ENCODE results near the gene SPIN2A. TPM values are rescaled to one million over a fixed set of nuclear protein-coding genes. Genes with fewer than 3 reads are reported as not detected.
"Not testable (repeated sequence)": the region's sequence is repeated elsewhere in the genome, so short reads cannot be mapped to it uniquely, and the experiment has no call there.

The SPIN2A gene
- total RNA-seq, 1 donor from 2014 or later, result 0.69 TPM

- no peaks in the 10 kb centered on the region for H3K36me3 ChIP-seq
- H3K27me3 ChIP-seq, result no peaks in the 10 kb centered on the region
- intact Hi-C loops (cut with DNase I), result no loop called here
- no peak overlapping the region for H3K4me3 ChIP-seq
- no peaks in the 10 kb centered on the region for H3K9me3 ChIP-seq
- H3K27ac ChIP-seq, result no peak overlapping the region
- DNase-seq (no peak), ATAC-seq (no peak)
- no peaks in the 10 kb centered on the region for H3K4me1 ChIP-seq
- TF ChIP-seq, protein P1, sequence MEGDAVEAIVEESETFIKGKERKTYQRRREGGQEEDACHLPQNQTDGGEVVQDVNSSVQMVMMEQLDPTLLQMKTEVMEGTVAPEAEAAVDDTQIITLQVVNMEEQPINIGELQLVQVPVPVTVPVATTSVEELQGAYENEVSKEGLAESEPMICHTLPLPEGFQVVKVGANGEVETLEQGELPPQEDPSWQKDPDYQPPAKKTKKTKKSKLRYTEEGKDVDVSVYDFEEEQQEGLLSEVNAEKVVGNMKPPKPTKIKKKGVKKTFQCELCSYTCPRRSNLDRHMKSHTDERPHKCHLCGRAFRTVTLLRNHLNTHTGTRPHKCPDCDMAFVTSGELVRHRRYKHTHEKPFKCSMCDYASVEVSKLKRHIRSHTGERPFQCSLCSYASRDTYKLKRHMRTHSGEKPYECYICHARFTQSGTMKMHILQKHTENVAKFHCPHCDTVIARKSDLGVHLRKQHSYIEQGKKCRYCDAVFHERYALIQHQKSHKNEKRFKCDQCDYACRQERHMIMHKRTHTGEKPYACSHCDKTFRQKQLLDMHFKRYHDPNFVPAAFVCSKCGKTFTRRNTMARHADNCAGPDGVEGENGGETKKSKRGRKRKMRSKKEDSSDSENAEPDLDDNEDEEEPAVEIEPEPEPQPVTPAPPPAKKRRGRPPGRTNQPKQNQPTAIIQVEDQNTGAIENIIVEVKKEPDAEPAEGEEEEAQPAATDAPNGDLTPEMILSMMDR (IDR thresholded peaks at IDR 0.05), result no peak
These were observed 1.5 kb upstream of the SPIN2A start for GRCh38 chrX:57138674-57139073.

DNA sequence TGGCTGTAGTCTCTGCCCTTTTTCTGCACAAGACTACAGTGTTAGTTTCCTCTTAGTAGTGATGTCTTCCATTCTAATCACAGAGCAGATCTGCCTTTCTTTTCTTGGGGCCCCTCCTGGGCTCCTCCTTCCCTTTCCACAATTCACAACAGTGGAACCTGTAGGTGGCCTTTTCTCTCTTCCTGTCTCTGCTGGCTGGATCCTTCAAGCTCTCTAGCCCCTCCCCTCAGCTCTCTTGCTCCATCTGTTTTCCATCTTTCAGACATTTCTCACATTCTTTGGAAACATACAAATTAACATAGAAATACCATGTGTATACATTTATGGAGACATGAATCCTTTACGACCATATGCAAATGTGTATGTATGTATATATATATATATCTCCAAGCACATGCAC, 304 bp upstream of the SPIN2A start:
- Histone ChIP-seq H3K4me1 (no peaks in the 10 kb centered on the region), H3K27ac (no peak overlapping the region), H3K36me3 (no peaks in the 10 kb centered on the region), H3K27me3 (no peaks in the 10 kb centered on the region), H3K9me3 (no peaks in the 10 kb centered on the region), H3K4me3 (no peak overlapping the region)
- TF ChIP-seq, protein P1 (IDR thresholded peaks at IDR 0.05), result no peak
- no peak for DNase-seq
- no peak for ATAC-seq
- intact Hi-C loops (cut with DNase I), result no loop called here

- H3K4me3 ChIP-seq; ATAC-seq; intact Hi-C loops (cut with DNase I); H3K36me3 ChIP-seq; H3K27ac ChIP-seq; H3K9me3 ChIP-seq; DNase-seq; H3K4me1 ChIP-seq; H3K27me3 ChIP-seq: not testable (repeated sequence)
These were observed 608 bp downstream of the SPIN2A start for GRCh38 chrX:57136589-57136988.

- Histone ChIP-seq H3K27ac (no peak overlapping the region), H3K27me3 (no peaks in the 10 kb centered on the region), H3K4me3 (no peak overlapping the region), H3K9me3 (no peaks in the 10 kb centered on the region), H3K4me1 (no peaks in the 10 kb centered on the region), H3K36me3 (no peaks in the 10 kb centered on the region)
- ATAC-seq (no peak), DNase-seq (no peak)
- intact Hi-C loops (cut with DNase I), result no loop called here
- TF ChIP-seq, protein P1 (IDR thresholded peaks at IDR 0.05), result no peak
These were observed 1.9 kb downstream of the SPIN2A start for GRCh38 chrX:57135287-57135686.

DNA sequence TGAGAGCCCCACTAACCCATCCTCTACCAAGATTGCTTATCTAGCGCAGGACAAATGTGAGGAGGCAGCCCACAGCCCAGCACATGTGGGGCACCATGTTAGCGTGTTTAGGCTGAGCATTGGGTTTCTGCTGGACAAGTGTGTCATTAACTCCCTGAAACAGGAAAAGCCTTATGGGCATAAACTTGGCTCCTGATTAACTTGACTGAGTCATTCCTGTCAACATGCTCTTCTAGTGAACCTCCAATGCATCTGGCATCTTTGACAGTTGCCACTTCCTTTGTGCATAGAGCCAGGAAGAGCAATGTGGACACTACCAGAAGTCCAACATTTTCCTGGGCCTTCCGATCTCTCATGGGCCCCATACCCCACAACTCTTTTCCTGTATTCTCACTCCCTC, 2.5 kb downstream of the SPIN2A start:
- no peaks in the 10 kb centered on the region for H3K36me3 ChIP-seq
- no peaks in the 10 kb centered on the region for H3K9me3 ChIP-seq
- intact Hi-C loops (cut with DNase I), result no loop called here
- H3K4me1 ChIP-seq, result no peaks in the 10 kb centered on the region
- H3K27me3 ChIP-seq, result no peaks in the 10 kb centered on the region
- H3K27ac ChIP-seq, result no peak overlapping the region
- ATAC-seq (no peak), DNase-seq (no peak)
- no peak overlapping the region for H3K4me3 ChIP-seq
- TF ChIP-seq, protein P1 (IDR thresholded peaks at IDR 0.05), result no peak

DNA sequence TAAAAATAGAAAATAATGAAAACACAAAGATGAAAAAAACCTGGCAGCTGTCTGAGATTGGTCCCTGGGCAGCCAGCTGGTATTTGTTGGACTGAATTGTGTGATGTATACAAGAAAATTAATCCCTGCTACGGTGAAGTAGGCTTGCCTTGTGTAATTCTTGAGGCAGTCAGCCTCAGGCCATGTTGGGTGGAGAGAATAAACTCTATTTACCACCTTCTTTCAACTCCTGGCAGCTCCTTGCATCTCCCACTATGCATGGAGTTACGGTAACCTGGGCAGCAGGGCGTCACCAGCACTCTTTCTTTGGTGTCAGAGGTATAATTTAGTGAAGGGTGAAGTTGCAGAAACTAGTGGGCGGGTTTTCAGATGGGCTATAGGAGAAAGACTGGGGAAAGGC, 3.5 kb downstream of the SPIN2A start:
- Histone ChIP-seq H3K36me3 (no peaks in the 10 kb centered on the region), H3K4me1 (no peaks in the 10 kb centered on the region), H3K27ac (no peak overlapping the region), H3K9me3 (no peaks in the 10 kb centered on the region), H3K27me3 (no peaks in the 10 kb centered on the region), H3K4me3 (no peak overlapping the region)
- ATAC-seq, result no peak
- DNase-seq, result no peak
- TF ChIP-seq, protein P1 (IDR thresholded peaks at IDR 0.05), result no peak
- intact Hi-C loops (cut with DNase I), result no loop called here

GRCh38 chrX:57133284-57133683, 3.9 kb downstream of the SPIN2A start:
- DNase-seq; intact Hi-C loops (cut with DNase I); H3K27ac ChIP-seq; H3K4me3 ChIP-seq; H3K9me3 ChIP-seq; H3K4me1 ChIP-seq; ATAC-seq; H3K36me3 ChIP-seq; H3K27me3 ChIP-seq: not testable (repeated sequence)
